ENCODE measurements around the gene PIK3R3.

Gene PIK3R3

GRCh38 chr1:46157916-46158311 is 25.5 kb upstream of the PIK3R3 start:
- no peak overlapping the region for H3K27ac ChIP-seq (ENCODE audit: low read depth in 2 of 2, low read length in 2 of 2)
- H3K9me3 ChIP-seq (ENCODE audit: control insufficient read depth in 2 of 2, low read length in 2 of 2), result no peaks in the 10 kb centered on the region
- no peak overlapping the region for H3K4me3 ChIP-seq (ENCODE audit: low read length in 2 of 2)
- H3K4me1 ChIP-seq (ENCODE audit: control insufficient read depth in 2 of 2, insufficient read depth in 2 of 2, low read length in 2 of 2), result no peaks in the 10 kb centered on the region
- no peaks in the 10 kb centered on the region for H3K36me3 ChIP-seq (ENCODE audit: control insufficient read depth in 2 of 2, insufficient read depth in 2 of 2, low read length in 2 of 2)
- no peaks in the 10 kb centered on the region for H3K27me3 ChIP-seq (ENCODE audit: control insufficient read depth in 2 of 2, insufficient read depth in 2 of 2, low read length in 2 of 2)
- H3K9ac ChIP-seq (ENCODE audit: low read depth in 1 of 2, low read length in 2 of 2), result no peak overlapping the region

- Histone ChIP-seq H3K4me3 (ENCODE audit: low read length in 2 of 2) (no peak overlapping the region), H3K9me3 (ENCODE audit: control insufficient read depth in 2 of 2, low read length in 2 of 2) (no peaks in the 10 kb centered on the region), H3K9ac (ENCODE audit: low read depth in 1 of 2, low read length in 2 of 2) (no peak overlapping the region), H3K36me3 (ENCODE audit: control insufficient read depth in 2 of 2, insufficient read depth in 2 of 2, low read length in 2 of 2) (no peaks in the 10 kb centered on the region), H3K27me3 (ENCODE audit: control insufficient read depth in 2 of 2, insufficient read depth in 2 of 2, low read length in 2 of 2) (no peaks in the 10 kb centered on the region), H3K27ac (ENCODE audit: low read depth in 2 of 2, low read length in 2 of 2) (no peak overlapping the region), H3K4me1 (ENCODE audit: control insufficient read depth in 2 of 2, insufficient read depth in 2 of 2, low read length in 2 of 2) (no peaks in the 10 kb centered on the region)
Measured at GRCh38 chr1:46153732-46154131, 21.3 kb upstream of the PIK3R3 start.

- H3K27me3 ChIP-seq (ENCODE audit: control insufficient read depth in 2 of 2, insufficient read depth in 2 of 2, low read length in 2 of 2), result no peaks in the 10 kb centered on the region
- no peak overlapping the region for H3K9ac ChIP-seq (ENCODE audit: low read depth in 1 of 2, low read length in 2 of 2)
- no peaks in the 10 kb centered on the region for H3K9me3 ChIP-seq (ENCODE audit: control insufficient read depth in 2 of 2, low read length in 2 of 2)
- no peaks in the 10 kb centered on the region for H3K36me3 ChIP-seq (ENCODE audit: control insufficient read depth in 2 of 2, insufficient read depth in 2 of 2, low read length in 2 of 2)
- no peaks in the 10 kb centered on the region for H3K4me1 ChIP-seq (ENCODE audit: control insufficient read depth in 2 of 2, insufficient read depth in 2 of 2, low read length in 2 of 2)
- no peak overlapping the region for H3K27ac ChIP-seq (ENCODE audit: low read depth in 2 of 2, low read length in 2 of 2)
- no peak overlapping the region for H3K4me3 ChIP-seq (ENCODE audit: low read length in 2 of 2)
Measured at GRCh38 chr1:46153228-46153627, 20.8 kb upstream of the PIK3R3 start.

- no peaks in the 10 kb centered on the region for H3K36me3 ChIP-seq (ENCODE audit: control insufficient read depth in 2 of 2, insufficient read depth in 2 of 2, low read length in 2 of 2)
- H3K27ac ChIP-seq (ENCODE audit: low read depth in 2 of 2, low read length in 2 of 2), result no peak overlapping the region
- H3K9me3 ChIP-seq (ENCODE audit: control insufficient read depth in 2 of 2, low read length in 2 of 2), result no peaks in the 10 kb centered on the region
- no peak overlapping the region for H3K9ac ChIP-seq (ENCODE audit: low read depth in 1 of 2, low read length in 2 of 2)
- no peak overlapping the region for H3K4me3 ChIP-seq (ENCODE audit: low read length in 2 of 2)
- no peaks in the 10 kb centered on the region for H3K27me3 ChIP-seq (ENCODE audit: control insufficient read depth in 2 of 2, insufficient read depth in 2 of 2, low read length in 2 of 2)
- H3K4me1 ChIP-seq (ENCODE audit: control insufficient read depth in 2 of 2, insufficient read depth in 2 of 2, low read length in 2 of 2), result no peaks in the 10 kb centered on the region
Measured at GRCh38 chr1:46152016-46152415, 19.6 kb upstream of the PIK3R3 start.

GRCh38 chr1:46150085-46150484 is 17.7 kb upstream of the PIK3R3 start:
- no peak overlapping the region for H3K27ac ChIP-seq (ENCODE audit: low read depth in 2 of 2, low read length in 2 of 2)
- H3K27me3 ChIP-seq (ENCODE audit: control insufficient read depth in 2 of 2, insufficient read depth in 2 of 2, low read length in 2 of 2), result no peaks in the 10 kb centered on the region
- no peaks in the 10 kb centered on the region for H3K36me3 ChIP-seq (ENCODE audit: control insufficient read depth in 2 of 2, insufficient read depth in 2 of 2, low read length in 2 of 2)
- no peak overlapping the region for H3K4me3 ChIP-seq (ENCODE audit: low read length in 2 of 2)
- H3K4me1 ChIP-seq (ENCODE audit: control insufficient read depth in 2 of 2, insufficient read depth in 2 of 2, low read length in 2 of 2), result no peaks in the 10 kb centered on the region
- no peaks in the 10 kb centered on the region for H3K9me3 ChIP-seq (ENCODE audit: control insufficient read depth in 2 of 2, low read length in 2 of 2)
- no peak overlapping the region for H3K9ac ChIP-seq (ENCODE audit: low read depth in 1 of 2, low read length in 2 of 2)

GRCh38 chr1:46148318-46148717 is 15.9 kb upstream of the PIK3R3 start:
- H3K27ac ChIP-seq (ENCODE audit: low read depth in 2 of 2, low read length in 2 of 2), result no peak overlapping the region
- H3K9ac ChIP-seq (ENCODE audit: low read depth in 1 of 2, low read length in 2 of 2), result no peak overlapping the region
- no peak overlapping the region for H3K4me3 ChIP-seq (ENCODE audit: low read length in 2 of 2)
- no peaks in the 10 kb centered on the region for H3K9me3 ChIP-seq (ENCODE audit: control insufficient read depth in 2 of 2, low read length in 2 of 2)
- no peaks in the 10 kb centered on the region for H3K27me3 ChIP-seq (ENCODE audit: control insufficient read depth in 2 of 2, insufficient read depth in 2 of 2, low read length in 2 of 2)
- no peaks in the 10 kb centered on the region for H3K36me3 ChIP-seq (ENCODE audit: control insufficient read depth in 2 of 2, insufficient read depth in 2 of 2, low read length in 2 of 2)
- no peaks in the 10 kb centered on the region for H3K4me1 ChIP-seq (ENCODE audit: control insufficient read depth in 2 of 2, insufficient read depth in 2 of 2, low read length in 2 of 2)

- no peak overlapping the region for H3K27ac ChIP-seq (ENCODE audit: low read depth in 2 of 2, low read length in 2 of 2)
- peaks cover 3 to 6% of the 10 kb centered on the region in 2 donors for H3K4me1 ChIP-seq (ENCODE audit: control insufficient read depth in 2 of 2, insufficient read depth in 2 of 2, low read length in 2 of 2)
- no peak overlapping the region for H3K4me3 ChIP-seq (ENCODE audit: low read length in 2 of 2)
- no peak overlapping the region for H3K9ac ChIP-seq (ENCODE audit: low read depth in 1 of 2, low read length in 2 of 2)
- H3K36me3 ChIP-seq (ENCODE audit: control insufficient read depth in 2 of 2, insufficient read depth in 2 of 2, low read length in 2 of 2), result no peaks in the 10 kb centered on the region
- H3K9me3 ChIP-seq (ENCODE audit: control insufficient read depth in 2 of 2, low read length in 2 of 2), result no peaks in the 10 kb centered on the region
- H3K27me3 ChIP-seq (ENCODE audit: control insufficient read depth in 2 of 2, insufficient read depth in 2 of 2, low read length in 2 of 2), result no peaks in the 10 kb centered on the region
Measured at GRCh38 chr1:46137916-46138315, 5.5 kb upstream of the PIK3R3 start.

GRCh38 chr1:46136711-46137110 is 4.3 kb upstream of the PIK3R3 start:
- Histone ChIP-seq H3K36me3 (ENCODE audit: control insufficient read depth in 2 of 2, insufficient read depth in 2 of 2, low read length in 2 of 2) (no peaks in the 10 kb centered on the region), H3K4me3 (ENCODE audit: low read length in 2 of 2) (no peak overlapping the region), H3K9ac (ENCODE audit: low read depth in 1 of 2, low read length in 2 of 2) (no peak overlapping the region), H3K9me3 (ENCODE audit: control insufficient read depth in 2 of 2, low read length in 2 of 2) (no peaks in the 10 kb centered on the region), H3K27ac (ENCODE audit: low read depth in 2 of 2, low read length in 2 of 2) (no peak overlapping the region), H3K27me3 (ENCODE audit: control insufficient read depth in 2 of 2, insufficient read depth in 2 of 2, low read length in 2 of 2) (no peaks in the 10 kb centered on the region), H3K4me1 (ENCODE audit: control insufficient read depth in 2 of 2, insufficient read depth in 2 of 2, low read length in 2 of 2) (peaks cover 3 to 12% of the 10 kb centered on the region in 2 donors)

- Histone ChIP-seq H3K4me1 (ENCODE audit: control insufficient read depth in 2 of 2, insufficient read depth in 2 of 2, low read length in 2 of 2) (peaks cover 6 to 16% of the 10 kb centered on the region in 2 donors), H3K9ac (ENCODE audit: low read depth in 1 of 2, low read length in 2 of 2) (no peak overlapping the region), H3K27me3 (ENCODE audit: control insufficient read depth in 2 of 2, insufficient read depth in 2 of 2, low read length in 2 of 2) (peaks cover 8 to 14% of the 10 kb centered on the region in 2 donors), H3K36me3 (ENCODE audit: control insufficient read depth in 2 of 2, insufficient read depth in 2 of 2, low read length in 2 of 2) (no peaks in the 10 kb centered on the region), H3K27ac (ENCODE audit: low read depth in 2 of 2, low read length in 2 of 2) (no peak overlapping the region), H3K9me3 (ENCODE audit: control insufficient read depth in 2 of 2, low read length in 2 of 2) (no peaks in the 10 kb centered on the region), H3K4me3 (ENCODE audit: low read length in 2 of 2) (no peak overlapping the region)
Measured at GRCh38 chr1:46134660-46135331, 2.4 kb upstream of the PIK3R3 start.

- H3K4me3 ChIP-seq (ENCODE audit: low read length in 2 of 2), result peak overlapping the region; percentile 80 to 85
- H3K4me1 ChIP-seq (ENCODE audit: control insufficient read depth in 2 of 2, insufficient read depth in 2 of 2, low read length in 2 of 2), result peaks cover 6 to 16% of the 10 kb centered on the region in 2 donors
- no peaks in the 10 kb centered on the region for H3K9me3 ChIP-seq (ENCODE audit: control insufficient read depth in 2 of 2, low read length in 2 of 2)
- H3K27me3 ChIP-seq (ENCODE audit: control insufficient read depth in 2 of 2, insufficient read depth in 2 of 2, low read length in 2 of 2), result peaks cover 8 to 16% of the 10 kb centered on the region in 2 donors
- no peaks in the 10 kb centered on the region for H3K36me3 ChIP-seq (ENCODE audit: control insufficient read depth in 2 of 2, insufficient read depth in 2 of 2, low read length in 2 of 2)
- H3K27ac ChIP-seq (ENCODE audit: low read depth in 2 of 2, low read length in 2 of 2), result peak overlapping the region in 1 of 2 donors; percentile 81
- H3K9ac ChIP-seq (ENCODE audit: low read depth in 1 of 2, low read length in 2 of 2), result peak overlapping the region in 1 of 2 donors; percentile 65
Measured at GRCh38 chr1:46133781-46134350, 1.4 kb upstream of the PIK3R3 start.
